Activated naive CD8-positive, alpha-beta T cell treated with anti-CD3 and anti-CD28 coated beads, Interleukin-2, amount 10 ng/mL, durations not matched to agents 7 days and 5 days (primary cell): Measurements from ENCODE around the gene SLC22A8. TPM values are rescaled to one million over a fixed set of nuclear protein-coding genes. Genes with fewer than 3 reads are reported as not detected.
"Not testable (repeated sequence)": the region's sequence is repeated elsewhere in the genome, so short reads cannot be mapped to it uniquely, and the experiment has no call there.

Experiments
- ATAC-seq: fragments of 150-1000 bp; cut with Tn5 transposase; one replicate; pipeline ENCODE4 v1.10.0; 2021; ENCODE audit warnings: low read depth, moderate library complexity
- POLR2A ChIA-PET: fragments of 350-600 bp; sonication (Branson Sonifier 250); formaldehyde crosslinking; loops from one replicate; lab custom pipeline; 2021; ENCODE audit warnings: antibody characterized with exemption; lab: Charles Lee
- DNase-seq: peaks from one replicate; pipeline ENCODE4 v3.0.0; 2021
- H3K27ac Mint-ChIP-seq: one replicate; pipeline ENCODE4 v1.8.0; 2022; ENCODE audit warnings: mild to moderate bottlenecking, mixed read lengths
- H3K27me3 Mint-ChIP-seq: one replicate; pipeline ENCODE4 v1.8.0; 2022; ENCODE audit warnings: mild to moderate bottlenecking, moderate library complexity, mixed read lengths
- H3K36me3 Mint-ChIP-seq: one replicate; pipeline ENCODE4 v1.8.0; 2021; ENCODE audit warnings: mild to moderate bottlenecking, mixed read lengths
- H3K4me1 Mint-ChIP-seq: one replicate; pipeline ENCODE4 v1.8.0; 2021; ENCODE audit warnings: mixed read lengths
- H3K4me3 Mint-ChIP-seq: one replicate; pipeline ENCODE4 v1.8.0; 2022; ENCODE audit warnings: mild to moderate bottlenecking, moderate library complexity, mixed read lengths
- H3K9me3 Mint-ChIP-seq: one replicate; pipeline ENCODE4 v1.8.0; 2021; ENCODE audit warnings: mixed read lengths
- total RNA-seq, 2 experiments: library from RNA; stranded (reverse); gene quantifications; one replicate each; pipeline ENCODE4 v1.2.3, GENCODE V29; 2021

Gene SLC22A8
- total RNA-seq, 2 experiments from 2014 or later = not detected

DNA sequence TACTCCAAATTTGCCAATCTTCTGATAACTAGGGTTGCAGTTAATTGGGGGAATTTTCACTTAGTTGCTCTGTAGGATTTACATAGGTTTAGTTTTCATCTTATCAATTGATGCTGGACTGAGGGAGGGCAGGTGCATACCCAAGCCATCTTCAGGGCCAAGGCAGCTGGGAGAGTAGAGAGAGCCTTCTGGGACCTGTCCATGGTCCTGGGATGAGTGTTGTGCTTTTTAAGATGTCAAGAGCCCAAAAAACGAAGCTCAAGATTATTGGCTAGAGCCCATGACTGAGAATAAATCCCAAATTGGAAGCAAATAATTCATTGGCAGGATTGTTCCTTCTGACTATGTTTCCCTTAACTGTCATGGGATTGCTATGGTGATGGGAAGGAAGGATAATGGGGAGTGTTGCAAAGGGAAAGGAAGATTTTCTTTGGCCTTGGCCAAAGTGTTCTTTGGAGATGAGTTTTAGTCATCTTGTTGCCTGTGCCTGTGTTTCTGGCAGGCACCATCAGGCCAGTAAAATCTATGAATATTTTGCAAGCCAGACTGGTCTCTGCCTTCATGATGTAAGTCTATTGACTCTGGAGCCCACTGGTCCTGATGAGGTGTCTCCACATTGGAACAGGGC is 35.4 kb downstream of the SLC22A8 start:
- no peak for DNase-seq
- no peaks in the 10 kb centered on the region for H3K36me3 Mint-ChIP-seq
- POLR2A ChIA-PET = no interaction called here
- H3K27ac Mint-ChIP-seq = no peak overlapping the region
- no peaks in the 10 kb centered on the region for H3K9me3 Mint-ChIP-seq
- peaks cover under 1% of the 10 kb centered on the region for H3K27me3 Mint-ChIP-seq
- H3K4me3 Mint-ChIP-seq = no peak overlapping the region
- peaks cover 2% of the 10 kb centered on the region for H3K4me1 Mint-ChIP-seq
- no peak for ATAC-seq

DNA sequence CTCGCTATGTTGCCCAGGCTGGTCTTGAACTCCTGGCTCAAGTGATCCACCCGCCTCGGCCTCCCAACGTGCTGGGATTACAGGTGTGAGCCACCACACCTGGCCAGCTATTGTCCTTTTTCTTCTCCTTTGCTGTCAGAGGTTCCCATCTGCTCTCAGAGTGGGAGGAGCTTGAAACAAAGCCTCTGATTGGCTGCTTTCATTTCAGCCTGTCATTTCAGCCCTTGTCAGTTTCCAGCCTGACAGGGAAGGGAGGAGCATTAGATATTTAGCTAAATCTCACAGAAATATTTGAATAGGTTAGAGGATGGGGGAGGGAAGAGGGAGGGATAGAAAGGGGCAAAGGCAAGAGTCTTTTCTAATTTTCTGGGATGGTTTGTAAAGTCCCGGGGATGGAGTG is 39.5 kb downstream of the SLC22A8 start:
- Mint-ChIP-seq H3K27ac (no peak overlapping the region), H3K27me3 (peaks cover 20% of the 10 kb centered on the region), H3K4me1 (peaks cover 2% of the 10 kb centered on the region), H3K4me3 (no peak overlapping the region), H3K36me3 (no peaks in the 10 kb centered on the region), H3K9me3 (no peaks in the 10 kb centered on the region)
- POLR2A ChIA-PET = no interaction called here
- ATAC-seq (no peak), DNase-seq (no peak)

DNA sequence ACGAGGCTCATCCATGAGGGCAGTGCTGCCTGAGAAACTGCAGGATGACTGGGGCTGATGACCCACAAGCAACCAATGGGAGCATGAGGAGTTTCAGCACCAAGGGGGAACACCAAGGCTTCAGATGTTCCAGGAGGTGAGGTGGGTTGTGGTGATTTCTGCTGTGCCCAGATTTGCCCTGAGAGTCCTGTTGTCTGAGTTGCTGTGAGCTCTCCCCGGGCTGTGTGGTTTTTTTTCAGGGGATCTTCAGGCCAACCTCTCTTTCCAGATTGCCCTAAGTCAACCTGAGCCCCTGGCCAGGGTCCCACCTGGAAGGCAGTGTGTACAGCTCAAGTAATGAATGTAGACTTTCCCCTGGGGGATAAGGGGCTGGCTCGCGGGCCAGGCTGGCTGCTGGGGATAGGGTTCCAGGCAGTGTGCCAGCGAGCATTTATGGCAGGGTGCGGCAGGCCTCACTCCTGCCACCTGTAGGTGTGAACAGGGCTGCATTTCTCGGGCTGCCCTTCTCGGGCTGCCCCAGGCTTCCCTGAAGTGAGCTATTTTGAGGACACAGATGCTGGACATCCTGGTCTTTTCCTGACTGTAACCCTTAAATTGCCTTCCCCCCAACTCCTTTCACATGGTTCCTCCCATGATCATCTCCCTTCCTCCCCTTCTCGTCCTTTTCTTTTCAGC is 40.7 kb downstream of the SLC22A8 start:
- Mint-ChIP-seq H3K9me3 (no peaks in the 10 kb centered on the region), H3K36me3 (no peaks in the 10 kb centered on the region), H3K27ac (no peak overlapping the region), H3K4me1 (peaks cover 2% of the 10 kb centered on the region), H3K4me3 (no peak overlapping the region), H3K27me3 (peaks cover 26% of the 10 kb centered on the region)
- POLR2A ChIA-PET = no interaction called here
- DNase-seq (no peak), ATAC-seq (no peak)

DNA sequence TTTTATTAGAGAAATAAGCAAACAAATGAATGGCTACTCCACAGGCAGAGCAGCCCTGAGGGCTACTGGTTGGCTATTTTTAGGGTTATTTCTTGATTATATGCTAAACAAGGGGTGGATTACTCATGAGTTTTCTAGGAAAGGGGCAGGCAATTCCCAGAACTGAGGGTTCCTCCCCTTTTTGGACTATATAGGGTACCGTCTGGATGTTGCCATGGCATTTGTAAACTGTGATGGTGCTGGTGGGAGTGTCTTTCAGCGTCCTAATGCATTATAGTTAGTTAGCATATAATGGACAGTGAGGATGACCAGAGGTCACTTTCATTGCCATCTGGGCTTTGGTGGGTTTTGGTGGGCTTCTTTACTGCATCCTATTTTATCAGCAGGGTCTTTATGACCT is 50.1 kb downstream of the SLC22A8 start:
- no peaks in the 10 kb centered on the region for H3K4me1 Mint-ChIP-seq
- ATAC-seq (no peak), DNase-seq (no peak)
- H3K27ac Mint-ChIP-seq = no peak overlapping the region
- no peak overlapping the region for H3K4me3 Mint-ChIP-seq
- H3K36me3 Mint-ChIP-seq = no peaks in the 10 kb centered on the region
- H3K9me3 Mint-ChIP-seq = no peaks in the 10 kb centered on the region
- POLR2A ChIA-PET = no interaction called here
- peaks cover 46% of the 10 kb centered on the region for H3K27me3 Mint-ChIP-seq

DNA sequence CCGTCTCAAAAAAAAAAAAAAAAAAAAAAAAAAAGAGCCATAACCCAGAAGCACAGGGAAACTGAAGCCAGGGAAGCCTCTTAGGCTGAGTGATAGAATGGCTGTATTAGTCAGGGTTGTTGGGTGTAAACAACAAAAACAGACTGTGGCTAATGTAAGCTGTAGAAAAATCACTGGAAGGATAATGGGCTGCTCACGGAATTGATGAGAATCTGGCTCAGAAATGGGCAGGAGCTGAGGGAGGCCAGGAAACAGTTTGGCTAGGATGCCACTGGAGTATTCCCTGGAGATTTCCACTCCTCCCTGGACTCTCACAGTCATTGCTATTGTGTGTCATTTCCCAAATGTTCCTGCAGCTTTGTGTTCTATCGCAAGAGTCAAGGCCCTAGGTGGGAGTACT is 53.2 kb downstream of the SLC22A8 start:
- Mint-ChIP-seq H3K27ac (no peak overlapping the region), H3K27me3 (peaks cover 17% of the 10 kb centered on the region), H3K9me3 (no peaks in the 10 kb centered on the region), H3K36me3 (no peaks in the 10 kb centered on the region), H3K4me3 (no peak overlapping the region), H3K4me1 (no peaks in the 10 kb centered on the region)
- DNase-seq (no peak), ATAC-seq (no peak)
- POLR2A ChIA-PET = no interaction called here

DNA sequence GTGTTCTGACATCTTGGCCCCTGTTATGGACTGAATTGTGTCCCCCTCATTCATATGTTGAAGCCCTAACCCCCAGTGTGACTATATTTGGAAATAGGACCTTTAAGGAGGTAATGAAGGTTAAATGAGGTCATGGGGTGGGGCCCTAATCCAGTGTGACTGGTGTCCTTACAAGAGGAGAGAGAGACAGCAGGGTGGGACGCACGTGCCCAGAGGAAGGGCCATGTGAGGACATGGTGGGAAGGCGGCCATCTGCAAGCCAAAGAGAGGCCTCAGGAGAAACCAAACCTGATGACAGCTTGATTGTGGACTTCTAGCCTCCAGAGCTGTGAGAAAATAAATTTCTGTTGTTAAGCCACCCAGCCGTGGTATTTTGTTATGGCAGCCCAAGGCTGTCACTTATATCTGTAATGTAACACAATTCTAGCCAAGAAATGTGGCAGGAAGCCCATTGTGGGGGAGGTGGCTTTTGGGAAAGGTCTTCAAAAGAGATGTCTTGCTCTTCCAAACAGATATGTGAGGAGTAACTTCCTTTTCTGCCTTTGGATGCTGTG is 54.5 kb downstream of the SLC22A8 start:
- H3K4me3 Mint-ChIP-seq = no peak overlapping the region
- DNase-seq = no peak
- H3K27ac Mint-ChIP-seq = no peak overlapping the region
- POLR2A ChIA-PET = no interaction called here
- no peak for ATAC-seq
- H3K4me1 Mint-ChIP-seq = no peaks in the 10 kb centered on the region
- no peaks in the 10 kb centered on the region for H3K36me3 Mint-ChIP-seq
- peaks cover 5% of the 10 kb centered on the region for H3K27me3 Mint-ChIP-seq
- H3K9me3 Mint-ChIP-seq = no peaks in the 10 kb centered on the region

DNA sequence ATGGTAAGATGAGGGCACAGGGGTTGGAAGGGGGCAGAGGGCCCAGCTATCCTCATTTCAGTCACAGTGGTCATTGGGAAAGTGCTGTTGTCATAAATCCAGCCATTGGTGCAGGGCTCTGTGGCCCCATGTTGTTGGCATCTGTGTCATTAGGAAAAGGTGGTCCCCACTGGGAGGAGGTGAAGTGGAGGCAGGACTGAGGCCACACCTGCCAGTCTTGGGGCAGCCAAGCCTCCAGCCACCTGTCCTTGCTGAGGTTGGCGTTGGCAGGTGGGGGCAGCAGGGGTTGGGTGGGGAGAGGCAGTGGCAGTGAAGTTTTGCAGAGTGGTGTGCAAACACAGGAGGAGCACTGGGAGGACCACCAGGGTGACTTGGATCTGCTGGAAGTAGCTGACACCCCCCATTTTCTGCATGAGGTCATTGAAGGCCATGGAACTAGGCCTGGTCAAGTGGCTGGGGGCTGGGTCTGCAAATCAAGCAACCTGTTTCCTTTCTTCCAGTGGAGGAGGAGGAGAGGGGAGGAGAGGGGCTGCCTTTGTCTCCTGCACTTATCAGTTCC is 56.1 kb downstream of the SLC22A8 start:
- no peak overlapping the region for H3K27ac Mint-ChIP-seq
- peaks cover 9% of the 10 kb centered on the region for H3K27me3 Mint-ChIP-seq
- no peaks in the 10 kb centered on the region for H3K4me1 Mint-ChIP-seq
- POLR2A ChIA-PET = no interaction called here
- no peak overlapping the region for H3K4me3 Mint-ChIP-seq
- ATAC-seq (no peak), DNase-seq (no peak)
- H3K9me3 Mint-ChIP-seq = no peaks in the 10 kb centered on the region
- H3K36me3 Mint-ChIP-seq = no peaks in the 10 kb centered on the region

DNA sequence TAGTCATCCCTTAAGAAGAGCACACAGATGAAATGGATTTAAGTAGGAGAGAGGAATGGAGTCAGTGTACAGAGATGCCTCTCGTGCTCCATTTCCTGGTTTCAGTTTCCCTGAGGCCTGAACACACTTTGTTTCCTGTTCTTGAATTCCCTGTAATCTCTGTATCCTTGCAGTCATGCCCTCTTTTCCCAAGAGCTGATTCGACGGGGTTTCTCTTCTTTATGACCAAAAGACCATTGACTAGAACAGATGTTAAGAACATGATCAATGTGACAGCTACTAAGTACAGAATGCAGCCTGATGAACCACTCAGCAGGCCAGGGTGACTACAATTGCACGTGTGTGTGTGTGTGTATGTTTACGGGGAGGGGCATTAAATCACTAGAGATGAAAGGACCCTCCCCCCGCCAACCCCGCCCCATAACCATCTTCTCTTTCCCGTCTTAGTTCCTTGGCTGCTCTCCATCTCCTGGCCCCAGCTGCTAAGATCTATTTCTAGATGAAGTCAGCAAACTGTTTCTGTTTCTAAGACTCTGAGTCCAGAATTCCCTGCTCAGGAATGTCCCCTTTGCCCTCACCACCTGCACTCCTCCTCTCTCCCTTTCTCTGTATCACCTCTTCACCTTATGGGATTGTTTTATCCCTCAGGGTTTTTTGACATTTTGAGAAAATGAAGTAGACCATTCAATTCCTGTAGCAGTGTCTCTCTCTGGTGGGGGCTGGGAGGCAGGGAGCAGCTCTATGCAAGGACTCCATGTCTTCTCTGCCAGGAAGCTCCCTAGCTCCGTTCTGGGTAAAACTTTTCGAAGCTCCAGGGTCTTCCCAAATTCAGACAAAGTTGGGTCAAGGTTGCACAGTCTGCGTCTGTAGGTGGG is 56.9 kb downstream of the SLC22A8 start:
- H3K27me3 Mint-ChIP-seq = peaks cover 11% of the 10 kb centered on the region
- no peaks in the 10 kb centered on the region for H3K9me3 Mint-ChIP-seq
- no peaks in the 10 kb centered on the region for H3K36me3 Mint-ChIP-seq
- no peak for DNase-seq
- ATAC-seq = no peak
- H3K27ac Mint-ChIP-seq = no peak overlapping the region
- H3K4me3 Mint-ChIP-seq = no peak overlapping the region
- H3K4me1 Mint-ChIP-seq = no peaks in the 10 kb centered on the region
- POLR2A ChIA-PET = no interaction called here

DNA sequence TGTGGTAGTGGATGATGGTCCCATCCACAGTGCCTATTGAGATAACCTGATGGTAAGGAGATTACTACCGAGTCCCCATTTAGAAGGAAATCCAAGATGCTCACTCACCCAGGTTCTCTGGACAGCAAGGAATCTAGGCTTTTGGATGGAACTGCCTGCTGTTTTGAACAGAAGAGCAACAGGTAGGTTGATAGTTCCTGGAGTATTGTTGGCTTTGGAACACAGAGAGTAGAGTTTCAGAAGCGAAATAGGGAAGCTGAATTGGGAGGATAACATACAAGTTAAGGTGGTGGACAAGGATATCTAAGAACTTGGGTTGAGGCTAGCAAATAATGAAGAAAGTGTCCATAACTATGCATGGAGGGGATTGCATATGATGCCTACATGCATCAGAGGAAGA is 58.5 kb downstream of the SLC22A8 start:
- no peaks in the 10 kb centered on the region for H3K36me3 Mint-ChIP-seq
- peaks cover 8% of the 10 kb centered on the region for H3K27me3 Mint-ChIP-seq
- H3K4me3 Mint-ChIP-seq = no peak overlapping the region
- no peaks in the 10 kb centered on the region for H3K9me3 Mint-ChIP-seq
- POLR2A ChIA-PET = no interaction called here
- DNase-seq (no peak), ATAC-seq (no peak)
- H3K4me1 Mint-ChIP-seq = no peaks in the 10 kb centered on the region
- H3K27ac Mint-ChIP-seq = no peak overlapping the region

DNA sequence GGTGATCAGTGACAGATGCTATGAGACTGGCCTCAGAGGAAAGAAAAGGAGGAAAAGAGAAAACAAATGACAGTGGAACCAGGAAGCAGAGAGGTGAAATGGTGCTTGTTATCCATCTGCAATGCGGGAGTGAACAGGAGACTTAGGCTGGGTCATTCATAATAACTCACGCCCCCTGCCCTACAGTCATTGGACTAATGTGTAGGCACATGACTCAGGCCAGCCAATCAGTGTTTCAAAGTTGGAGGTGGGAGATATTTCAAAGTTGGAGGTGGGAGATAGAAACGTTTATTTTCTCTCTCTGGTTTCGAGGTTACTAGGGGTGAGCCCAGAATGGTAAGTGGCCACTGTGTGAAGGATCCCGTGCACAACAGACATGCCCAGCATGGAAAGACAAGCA is 61.2 kb downstream of the SLC22A8 start:
- POLR2A ChIA-PET = no interaction called here
- H3K9me3 Mint-ChIP-seq = no peaks in the 10 kb centered on the region
- H3K4me1 Mint-ChIP-seq = no peaks in the 10 kb centered on the region
- ATAC-seq (no peak), DNase-seq (no peak)
- H3K36me3 Mint-ChIP-seq = no peaks in the 10 kb centered on the region
- H3K27me3 Mint-ChIP-seq = peaks cover 8% of the 10 kb centered on the region
- H3K4me3 Mint-ChIP-seq = no peak overlapping the region
- H3K27ac Mint-ChIP-seq = no peak overlapping the region

DNA sequence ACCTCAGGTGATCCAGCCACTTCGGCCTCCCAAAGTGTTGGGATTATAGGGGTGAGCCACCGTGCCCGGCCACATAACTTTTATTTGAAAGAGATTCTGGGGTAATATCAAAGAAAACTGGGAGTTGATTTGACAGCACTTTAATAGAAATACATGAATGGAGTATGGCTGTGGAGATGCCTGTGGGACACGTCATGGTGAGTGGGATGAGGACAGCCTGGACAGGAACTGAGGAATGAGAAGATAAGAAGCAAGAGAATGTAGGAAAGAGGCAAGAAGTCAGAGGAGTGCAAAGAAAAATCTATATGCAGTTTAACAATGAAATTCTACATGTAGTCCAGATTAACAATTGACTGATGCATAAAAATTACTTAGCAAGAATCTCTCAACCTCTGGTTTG is 61.8 kb downstream of the SLC22A8 start:
- DNase-seq (no peak), ATAC-seq (no peak)
- Mint-ChIP-seq H3K9me3 (no peaks in the 10 kb centered on the region), H3K27me3 (peaks cover 8% of the 10 kb centered on the region), H3K4me1 (no peaks in the 10 kb centered on the region), H3K27ac (no peak overlapping the region), H3K36me3 (no peaks in the 10 kb centered on the region), H3K4me3 (no peak overlapping the region)
- POLR2A ChIA-PET = no interaction called here

DNA sequence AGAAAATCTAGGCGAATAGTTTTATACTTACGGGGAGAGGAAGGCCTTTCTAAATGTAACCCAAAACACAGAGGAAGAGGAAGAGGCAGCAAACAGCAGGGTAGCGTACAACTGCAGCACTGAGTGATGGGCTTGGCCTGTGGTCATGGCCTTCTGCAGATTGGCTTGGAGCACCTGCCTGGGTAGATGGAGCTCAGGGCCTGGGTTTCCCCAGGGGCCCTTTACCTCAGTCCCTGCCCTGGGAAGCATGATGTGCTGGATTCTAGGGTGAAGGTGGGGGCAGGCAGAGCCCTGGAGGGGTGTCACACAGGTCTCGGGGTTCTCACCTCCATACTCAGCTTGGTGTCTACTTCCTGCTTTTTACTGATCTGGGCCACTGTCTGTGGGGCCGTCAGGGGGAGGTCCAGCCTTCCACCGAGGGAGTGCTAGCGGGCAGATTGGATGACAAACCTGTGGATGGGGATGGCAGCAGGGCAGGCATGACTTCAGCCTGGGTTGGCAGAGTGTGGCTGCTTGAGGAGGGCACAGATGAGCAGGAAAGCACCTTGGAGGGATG is 66.8 kb downstream of the SLC22A8 start:
- DNase-seq = no peak
- Mint-ChIP-seq H3K27ac (no peak overlapping the region), H3K4me1 (no peaks in the 10 kb centered on the region), H3K36me3 (no peaks in the 10 kb centered on the region), H3K27me3 (peaks cover 8% of the 10 kb centered on the region), H3K9me3 (no peaks in the 10 kb centered on the region), H3K4me3 (no peak overlapping the region)
- POLR2A ChIA-PET = interaction anchor here (0.7 kb wide), 1 partner anchor 661 kb away, joined by 6 read pairs; no protein-coding TSS in a partner anchor
- ATAC-seq = no peak

DNA sequence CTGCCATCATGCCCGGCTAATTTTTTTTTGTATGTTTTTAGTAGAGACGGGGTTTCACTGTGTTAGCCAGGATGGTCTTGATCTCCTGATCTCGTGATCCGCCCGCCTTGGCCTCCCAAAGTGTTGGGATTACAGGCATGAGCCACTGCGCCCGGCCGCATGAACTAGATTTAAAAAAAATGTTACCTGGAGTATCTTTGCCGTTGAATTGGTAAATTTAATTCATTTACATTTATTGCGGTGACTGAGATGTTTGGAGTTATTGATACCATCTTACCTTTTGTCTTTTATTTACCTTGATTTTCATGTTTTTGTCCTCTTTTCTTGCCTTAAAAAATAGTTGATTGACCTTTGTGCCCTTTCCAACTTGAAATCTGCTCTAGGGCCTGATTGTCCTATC is 70.1 kb downstream of the SLC22A8 start:
- H3K9me3 Mint-ChIP-seq, ATAC-seq, DNase-seq, H3K27ac Mint-ChIP-seq, POLR2A ChIA-PET, H3K36me3 Mint-ChIP-seq, H3K4me1 Mint-ChIP-seq, H3K4me3 Mint-ChIP-seq: not testable (repeated sequence)
- H3K27me3 Mint-ChIP-seq = peaks cover 14% of the 10 kb centered on the region
